RWPE2 (cell line): Measurements from ENCODE around the gene ZNF641.

Experiments
- ATAC-seq: fragments of 200-7000 bp; cut with Tn5 transposase; 3 replicates; pipeline ENCODE4 v1.9.1; 2021; ENCODE audit warnings: low read depth
- DNase-seq: peaks from one replicate; pipeline ENCODE4 v3.0.0-alpha.2; 2020; ENCODE audit warnings: low spot score
- H3K27ac ChIP-seq: fragments of 450-650 bp; 2 replicates; pipeline ENCODE4 v1.5.1; 2017; ENCODE audit warnings: mild to moderate bottlenecking; ENCODE audit not compliant: poor library complexity, severe bottlenecking
- H3K27me3 ChIP-seq: fragments of 250-450 bp; sonication (Bioruptor Pico); 2 replicates; pipeline ENCODE4 v1.5.1; 2021; ENCODE audit warnings: mild to moderate bottlenecking, moderate library complexity; ENCODE audit not compliant: insufficient read depth, poor library complexity, severe bottlenecking
- H3K36me3 ChIP-seq: fragments of 250-450 bp; sonication (Bioruptor Pico); 2 replicates; pipeline ENCODE4 v1.5.1; 2020; ENCODE audit warnings: low read depth, mild to moderate bottlenecking, moderate library complexity
- H3K4me1 ChIP-seq: fragments of 250-450 bp; sonication (Bioruptor Pico); 2 replicates; pipeline ENCODE4 v1.5.1; 2021; ENCODE audit warnings: mild to moderate bottlenecking, moderate library complexity; ENCODE audit not compliant: insufficient read depth, poor library complexity, severe bottlenecking
- H3K4me3 ChIP-seq: fragments of 250-450 bp; sonication (Bioruptor Pico); 2 replicates; pipeline ENCODE4 v1.5.1; 2021; ENCODE audit warnings: mild to moderate bottlenecking, moderate library complexity; ENCODE audit not compliant: severe bottlenecking
- H3K9me3 ChIP-seq: fragments of 250-450 bp; sonication (Bioruptor Pico); 2 replicates; pipeline ENCODE4 v1.5.1; 2021; ENCODE audit warnings: mild to moderate bottlenecking, moderate library complexity; ENCODE audit not compliant: severe bottlenecking
- CTCF ChIP-seq: fragments of 450-650 bp; IDR thresholded peaks from one replicate; pipeline ENCODE4 v1.5.1; 2017; ENCODE audit warnings: mild to moderate bottlenecking, moderate library complexity; ENCODE audit not compliant: poor library complexity, severe bottlenecking

The ZNF641 gene

GRCh38 chr12:48292040-48292439 lies 58.7 kb downstream of the ZNF641 start:
- DNase-seq, result no peak
- Histone ChIP-seq H3K4me3 (no peak overlapping the region), H3K9me3 (no peaks in the 10 kb centered on the region), H3K4me1 (peaks cover 9% of the 10 kb centered on the region), H3K27me3 (peaks cover 2% of the 10 kb centered on the region), H3K27ac (no peak overlapping the region), H3K36me3 (no peaks in the 10 kb centered on the region)
- no peak for ATAC-seq
- no peak for TF ChIP-seq CTCF

- no peaks in the 10 kb centered on the region for H3K36me3 ChIP-seq
- ATAC-seq, result 0 out of 3 replicates have a peak, but pooled peaks have one; percentile 40
- DNase-seq, result no peak
- TF ChIP-seq CTCF, result no peak
- no peak overlapping the region for H3K4me3 ChIP-seq
- peaks cover 9% of the 10 kb centered on the region for H3K4me1 ChIP-seq
- H3K9me3 ChIP-seq, result no peaks in the 10 kb centered on the region
- H3K27me3 ChIP-seq, result peaks cover 2% of the 10 kb centered on the region
- no peak overlapping the region for H3K27ac ChIP-seq
Observed at GRCh38 chr12:48291511-48291910, 59.2 kb downstream of the ZNF641 start.

DNA sequence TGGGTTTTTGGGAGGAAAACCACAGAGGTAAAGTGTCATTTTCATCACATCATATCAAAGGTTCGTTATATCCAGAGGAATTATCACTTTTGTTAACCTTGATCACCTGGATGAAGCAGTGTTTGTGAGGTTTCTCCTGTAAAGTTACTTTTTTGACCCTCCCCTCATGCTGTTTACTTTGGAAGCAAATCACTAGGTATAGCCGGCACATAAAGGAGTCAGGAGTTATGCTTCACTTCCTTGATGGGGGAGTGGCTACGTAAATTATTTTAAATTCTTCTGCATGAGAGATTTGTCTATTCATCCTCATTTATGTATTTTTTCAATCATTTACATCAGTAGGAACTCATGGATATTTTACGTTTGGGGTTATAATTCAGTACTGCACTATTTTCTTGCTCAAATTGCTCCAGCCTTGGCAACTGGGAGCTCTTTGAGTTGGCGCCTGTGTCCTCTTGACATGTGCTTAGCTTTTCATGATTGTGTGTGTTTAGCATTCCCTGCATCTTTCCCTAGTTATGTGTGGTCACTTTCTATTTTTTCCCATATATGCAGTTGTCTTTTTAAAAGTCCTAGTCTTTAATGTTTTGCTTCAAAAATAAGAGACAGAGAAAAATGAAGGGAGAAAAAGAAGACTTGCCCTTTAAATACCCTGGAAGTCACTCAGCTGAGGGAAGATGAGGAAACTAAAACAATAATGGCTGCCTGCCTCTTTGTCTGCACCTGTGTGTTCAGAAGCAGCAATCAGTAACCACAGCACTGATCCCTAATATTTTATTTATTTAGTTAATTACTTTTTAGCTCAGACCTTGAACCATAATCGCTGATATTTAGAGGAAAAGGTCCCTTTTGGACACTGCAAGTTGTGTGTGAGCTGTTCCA lies 62.1 kb downstream of the ZNF641 start:
- H3K4me3 ChIP-seq, result no peak overlapping the region
- ATAC-seq (no peak), DNase-seq (no peak)
- peaks cover 2% of the 10 kb centered on the region for H3K27me3 ChIP-seq
- peaks cover 9% of the 10 kb centered on the region for H3K4me1 ChIP-seq
- TF ChIP-seq CTCF, result no peak
- H3K9me3 ChIP-seq, result no peaks in the 10 kb centered on the region
- H3K36me3 ChIP-seq, result no peaks in the 10 kb centered on the region
- H3K27ac ChIP-seq, result no peak overlapping the region
